Neural cell (in vitro differentiated cells): ENCODE results near the gene GORASP2. TPM values are rescaled to one million over a fixed set of nuclear protein-coding genes. Genes with fewer than 3 reads are reported as not detected.

Source experiments
- H2AFZ ChIP-seq: fragments of 200-600, 300-800 bp; sonication (generic), shearing (Covaris generic); 2 replicates; pipeline ENCODE4 v1.6.0; 2014; ENCODE audit warnings: low read depth, mild to moderate bottlenecking, antibody characterized with exemption, low read length, moderate library complexity
- H3F3A ChIP-seq: fragments of 200-600 bp; shearing (Covaris generic); 2 replicates; pipeline ENCODE4 v1.6.1; 2016; ENCODE audit warnings: mild to moderate bottlenecking, moderate library complexity, mixed read lengths, antibody characterized with exemption, low read length; ENCODE audit not compliant: insufficient read depth, poor library complexity, severe bottlenecking
- H3K27ac ChIP-seq: fragments of 200-600, 300-800 bp; sonication (generic), shearing (Covaris generic); 2 replicates; pipeline ENCODE4 v1.5.1; 2014; ENCODE audit warnings: mild to moderate bottlenecking, low read length, moderate library complexity
- H3K27me3 ChIP-seq: fragments of 300-800, 200-600 bp; sonication (generic), shearing (Covaris generic); 2 replicates; pipeline ENCODE4 v1.6.0; 2014; ENCODE audit warnings: mild to moderate bottlenecking, low read depth, low read length, moderate library complexity; ENCODE audit not compliant: insufficient read depth
- H3K36me3 ChIP-seq: fragments of 300-800, 200-600 bp; sonication (generic), shearing (Covaris generic); 2 replicates; pipeline ENCODE4 v1.5.1; 2014; ENCODE audit warnings: mild to moderate bottlenecking, antibody characterized with exemption, low read length, moderate library complexity; ENCODE audit not compliant: insufficient read depth
- H3K4me2 ChIP-seq: fragments of 300-800, 200-600 bp; sonication (generic), shearing (Covaris generic); 2 replicates; pipeline ENCODE4 v1.6.0; 2014; ENCODE audit warnings: mild to moderate bottlenecking, low read length
- H3K4me3 ChIP-seq: fragments of 300-800, 200-600 bp; sonication (generic), shearing (Covaris generic); 2 replicates; pipeline ENCODE4 v1.5.1; 2014; ENCODE audit warnings: mild to moderate bottlenecking, low read length, moderate library complexity
- H3K79me2 ChIP-seq: fragments of 200-600 bp; shearing (Covaris generic); replicated peaks from 2 replicates; pipeline ENCODE4 v1.6.0; 2014; ENCODE audit warnings: mild to moderate bottlenecking, low read length, moderate library complexity; ENCODE audit not compliant: insufficient read depth
- H3K9ac ChIP-seq: fragments of 300-800, 200-600 bp; sonication (generic), shearing (Covaris generic); 2 replicates; pipeline ENCODE4 v1.6.1; 2016; ENCODE audit warnings: mild to moderate bottlenecking, low read length, mixed read lengths
- H3K9me2 ChIP-seq: fragments of 200-600 bp; shearing (Covaris generic); 2 replicates; pipeline ENCODE4 v1.6.1; 2016; ENCODE audit warnings: mild to moderate bottlenecking, low read length, mixed read lengths; ENCODE audit not compliant: insufficient read depth
- H3K9me3 ChIP-seq: fragments of 200-600, 300-800 bp; sonication (generic), shearing (Covaris generic); 2 replicates; pipeline ENCODE4 v1.6.1; 2016; ENCODE audit warnings: mild to moderate bottlenecking, mixed run types, low read length, moderate library complexity, mixed read lengths
- H4K20me1 ChIP-seq: fragments of 200-600 bp; shearing (Covaris generic); 2 replicates; pipeline ENCODE4 v1.6.1; 2016; ENCODE audit warnings: mild to moderate bottlenecking, mixed run types; ENCODE audit not compliant: insufficient read depth
- EP300 ChIP-seq: fragments of 450-650 bp; conservative IDR thresholded peaks from 2 replicates; pipeline ENCODE4 v1.6.1; 2014; ENCODE audit warnings: antibody characterized with exemption, mild to moderate bottlenecking, moderate library complexity; ENCODE audit not compliant: poor library complexity, severe bottlenecking
- EZH2 ChIP-seq: fragments of 200-600, 300-800 bp; shearing (Covaris generic), sonication (generic); IDR thresholded peaks from 2 replicates; pipeline ENCODE4 v1.6.1; 2014; ENCODE audit warnings: antibody characterized with exemption, low read length, borderline replicate concordance, mild to moderate bottlenecking; ENCODE audit not compliant: insufficient read depth, poor library complexity, severe bottlenecking
- MXI1 ChIP-seq: fragments of 450-650 bp; conservative IDR thresholded peaks from 2 replicates; pipeline ENCODE4 v1.6.1; 2014; ENCODE audit warnings: antibody characterized with exemption, mild to moderate bottlenecking; ENCODE audit not compliant: poor library complexity, severe bottlenecking
- POLR2AphosphoS5 ChIP-seq: IDR thresholded peaks from 2 replicates; pipeline ENCODE4 v1.6.1; 2012
- RAD21 ChIP-seq: fragments of 450-650 bp; conservative IDR thresholded peaks from 2 replicates; pipeline ENCODE4 v1.6.1; 2014; ENCODE audit warnings: antibody characterized with exemption, mild to moderate bottlenecking, moderate library complexity
- SMC3 ChIP-seq: fragments of 450-650 bp; conservative IDR thresholded peaks from 2 replicates; pipeline ENCODE4 v1.6.1; 2014; ENCODE audit warnings: antibody characterized with exemption, mild to moderate bottlenecking, moderate library complexity; ENCODE audit not compliant: poor library complexity
- TAF1 ChIP-seq: IDR thresholded peaks from 2 replicates; pipeline ENCODE4 v1.6.1; 2012; ENCODE audit warnings: low read depth
- polyA plus RNA-seq: library from polyadenylated mRNA; depleted of rRNA; stranded (reverse); fragments of >200 nt; gene quantifications from 2 replicates; pipeline ENCODE4 v1.2.3, GENCODE V29; 2014
- TF ChIP-seq, protein P1 (sequence below): fragments of 450-650 bp; IDR thresholded peaks from 2 replicates; pipeline ENCODE4 v1.5.1; 2014; ENCODE audit warnings: antibody characterized with exemption, mild to moderate bottlenecking, moderate library complexity; ENCODE audit not compliant: poor library complexity, severe bottlenecking
- TF ChIP-seq, protein P2 (sequence below): IDR thresholded peaks from 2 replicates; pipeline ENCODE4 v1.6.1; 2012; ENCODE audit warnings: borderline replicate concordance

GORASP2 gene
- polyA plus RNA-seq, 1 donor from 2014 or later, result 20.4 TPM

DNA sequence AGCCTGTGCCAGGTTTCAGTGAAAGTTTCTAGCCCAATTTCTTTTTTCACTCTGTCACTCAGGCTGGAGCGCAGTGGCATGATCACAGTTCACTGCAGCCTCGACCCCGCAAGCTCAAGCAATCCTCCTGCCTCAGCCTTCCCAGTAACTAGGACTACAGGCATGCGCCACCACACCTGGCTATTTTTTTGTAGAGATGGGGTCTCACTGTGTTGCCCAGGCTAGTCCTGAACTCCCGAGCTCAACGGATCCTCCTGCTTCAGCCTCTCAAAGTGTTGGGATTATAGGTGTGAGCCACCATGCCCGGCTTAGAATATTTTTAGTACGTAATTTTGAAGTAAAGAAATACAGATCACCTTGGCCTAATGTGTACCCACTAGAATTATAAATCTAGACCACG, 87.1 kb downstream of the GORASP2 start:
- Histone ChIP-seq H3K9me2 (no peaks in the 10 kb centered on the region), H3K4me3 (no peak overlapping the region), H3F3A (no peaks in the 10 kb centered on the region), H2AFZ (no peak overlapping the region), H3K79me2 (no peaks in the 10 kb centered on the region), H3K27me3 (no peaks in the 10 kb centered on the region), H3K4me2 (no peak overlapping the region), H3K9me3 (no peaks in the 10 kb centered on the region), H3K9ac (no peak overlapping the region), H3K36me3 (no peaks in the 10 kb centered on the region), H4K20me1 (no peaks in the 10 kb centered on the region), H3K27ac (no peak overlapping the region)
- TF ChIP-seq POLR2AphosphoS5 (no peak), MXI1 (no peak), SMC3 (no peak), TAF1 (no peak), EZH2 (no peak), RAD21 (no peak), EP300 (no peak)
- TF ChIP-seq, protein P1, sequence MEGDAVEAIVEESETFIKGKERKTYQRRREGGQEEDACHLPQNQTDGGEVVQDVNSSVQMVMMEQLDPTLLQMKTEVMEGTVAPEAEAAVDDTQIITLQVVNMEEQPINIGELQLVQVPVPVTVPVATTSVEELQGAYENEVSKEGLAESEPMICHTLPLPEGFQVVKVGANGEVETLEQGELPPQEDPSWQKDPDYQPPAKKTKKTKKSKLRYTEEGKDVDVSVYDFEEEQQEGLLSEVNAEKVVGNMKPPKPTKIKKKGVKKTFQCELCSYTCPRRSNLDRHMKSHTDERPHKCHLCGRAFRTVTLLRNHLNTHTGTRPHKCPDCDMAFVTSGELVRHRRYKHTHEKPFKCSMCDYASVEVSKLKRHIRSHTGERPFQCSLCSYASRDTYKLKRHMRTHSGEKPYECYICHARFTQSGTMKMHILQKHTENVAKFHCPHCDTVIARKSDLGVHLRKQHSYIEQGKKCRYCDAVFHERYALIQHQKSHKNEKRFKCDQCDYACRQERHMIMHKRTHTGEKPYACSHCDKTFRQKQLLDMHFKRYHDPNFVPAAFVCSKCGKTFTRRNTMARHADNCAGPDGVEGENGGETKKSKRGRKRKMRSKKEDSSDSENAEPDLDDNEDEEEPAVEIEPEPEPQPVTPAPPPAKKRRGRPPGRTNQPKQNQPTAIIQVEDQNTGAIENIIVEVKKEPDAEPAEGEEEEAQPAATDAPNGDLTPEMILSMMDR, result no peak
- TF ChIP-seq, protein P2, sequence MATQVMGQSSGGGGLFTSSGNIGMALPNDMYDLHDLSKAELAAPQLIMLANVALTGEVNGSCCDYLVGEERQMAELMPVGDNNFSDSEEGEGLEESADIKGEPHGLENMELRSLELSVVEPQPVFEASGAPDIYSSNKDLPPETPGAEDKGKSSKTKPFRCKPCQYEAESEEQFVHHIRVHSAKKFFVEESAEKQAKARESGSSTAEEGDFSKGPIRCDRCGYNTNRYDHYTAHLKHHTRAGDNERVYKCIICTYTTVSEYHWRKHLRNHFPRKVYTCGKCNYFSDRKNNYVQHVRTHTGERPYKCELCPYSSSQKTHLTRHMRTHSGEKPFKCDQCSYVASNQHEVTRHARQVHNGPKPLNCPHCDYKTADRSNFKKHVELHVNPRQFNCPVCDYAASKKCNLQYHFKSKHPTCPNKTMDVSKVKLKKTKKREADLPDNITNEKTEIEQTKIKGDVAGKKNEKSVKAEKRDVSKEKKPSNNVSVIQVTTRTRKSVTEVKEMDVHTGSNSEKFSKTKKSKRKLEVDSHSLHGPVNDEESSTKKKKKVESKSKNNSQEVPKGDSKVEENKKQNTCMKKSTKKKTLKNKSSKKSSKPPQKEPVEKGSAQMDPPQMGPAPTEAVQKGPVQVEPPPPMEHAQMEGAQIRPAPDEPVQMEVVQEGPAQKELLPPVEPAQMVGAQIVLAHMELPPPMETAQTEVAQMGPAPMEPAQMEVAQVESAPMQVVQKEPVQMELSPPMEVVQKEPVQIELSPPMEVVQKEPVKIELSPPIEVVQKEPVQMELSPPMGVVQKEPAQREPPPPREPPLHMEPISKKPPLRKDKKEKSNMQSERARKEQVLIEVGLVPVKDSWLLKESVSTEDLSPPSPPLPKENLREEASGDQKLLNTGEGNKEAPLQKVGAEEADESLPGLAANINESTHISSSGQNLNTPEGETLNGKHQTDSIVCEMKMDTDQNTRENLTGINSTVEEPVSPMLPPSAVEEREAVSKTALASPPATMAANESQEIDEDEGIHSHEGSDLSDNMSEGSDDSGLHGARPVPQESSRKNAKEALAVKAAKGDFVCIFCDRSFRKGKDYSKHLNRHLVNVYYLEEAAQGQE, result no peak

Other genes with a start within 250 kb of the GORASP2 start
- 0.15 TPM in 1 of 2 replicates, not detected in the other for gene SP5, start 213.9 kb upstream of the GORASP2 start, polyA plus RNA-seq
- 1.3 TPM in 1 of 2 replicates, not detected in the other for gene ERICH2, start 158.9 kb upstream of the GORASP2 start, polyA plus RNA-seq
- gene GAD1, start 112.4 kb upstream of the GORASP2 start, polyA plus RNA-seq, result 56.3 and 66.4 TPM in 2 replicates
- gene TLK1, start 231.6 kb downstream of the GORASP2 start, polyA plus RNA-seq, result 33.1 and 35.1 TPM in 2 replicates